HFF-Myc (cell line): ENCODE data around the gene EFCAB11.

Experiments
- DNase-seq: peaks from one replicate; pipeline ENCODE4 v3.0.0-alpha.2; 2011; ENCODE audit warnings: low read depth; ENCODE audit errors: extremely low read depth
- H3K4me3 ChIP-seq: replicated peaks from 2 replicates; pipeline ENCODE4 v1.5.1; 2011; ENCODE audit warnings: low read depth, mild to moderate bottlenecking, control low read depth, low read length
- CTCF ChIP-seq: IDR thresholded peaks from 2 replicates; pipeline ENCODE4 v1.5.1; 2012; ENCODE audit warnings: mild to moderate bottlenecking, low read depth, low read length, control low read depth; ENCODE audit errors: missing control alignments

Gene EFCAB11

GRCh38 chr14:89954070-89955021 lies at the start of gene EFCAB11:
Gene EFCAB11, minus strand, starts transcription at chr14:89954730. Its CDS starts 70 bp downstream, at chr14:89954660.
- no peak for TF ChIP-seq CTCF
- peak; percentile 98 for DNase-seq
- H3K4me3 ChIP-seq: peak within 1 kb of the TSS; percentile 87

- TF ChIP-seq CTCF: no peak
- no peak overlapping the region for H3K4me3 ChIP-seq
- DNase-seq: no peak
Observed at GRCh38 chr14:90003526-90004307, 49.2 kb upstream of the EFCAB11 start.

GRCh38 chr14:90000935-90001334 lies 46.4 kb upstream of the EFCAB11 start:
- no peak for TF ChIP-seq CTCF
- no peak overlapping the region for H3K4me3 ChIP-seq
- DNase-seq: no peak

GRCh38 chr14:89996963-89997362 lies 42.4 kb upstream of the EFCAB11 start:
- DNase-seq: no peak
- no peak for TF ChIP-seq CTCF
- no peak overlapping the region for H3K4me3 ChIP-seq

GRCh38 chr14:89992273-89992672 lies 37.7 kb upstream of the EFCAB11 start:
- DNase-seq: no peak
- H3K4me3 ChIP-seq: no peak overlapping the region
- no peak for TF ChIP-seq CTCF

- TF ChIP-seq CTCF: no peak
- no peak overlapping the region for H3K4me3 ChIP-seq
- DNase-seq: no peak
Observed at GRCh38 chr14:89990623-89991275, 36.2 kb upstream of the EFCAB11 start.
